IMR-90 (cell line): ENCODE results near the gene CDC25A. TPM values are rescaled to one million over a fixed set of nuclear protein-coding genes. Genes with fewer than 3 reads are reported as not detected.

Experiments
- ATAC-seq: fragments of 200-7000 bp; cut with Tn5 transposase; 2 replicates; pipeline ENCODE4 v1.9.1; 2020; ENCODE audit warnings: low read depth, mild to moderate bottlenecking, moderate library complexity
- BruUV-seq: library from RNA; stranded (reverse); fragments of 400-500 nt; replicated peaks from 2 replicates; lab custom pipeline; 2021; lab: Mats Ljungman, UMichigan
- CTCF ChIA-PET: fragments of 300-600 bp; formaldehyde crosslinking; extraction: SDS; loops from one replicate; lab custom pipeline; 2021; ENCODE audit warnings: antibody characterized with exemption; lab: Yijun Ruan, JAX
- POLR2A ChIA-PET: fragments of 300-600 bp; sonication (Branson Sonifier 250); formaldehyde crosslinking; loops from one replicate; lab custom pipeline; 2022; ENCODE audit warnings: antibody characterized with exemption; ENCODE audit not compliant: unreplicated experiment; lab: Charles Lee
- DNase-seq: peaks from one replicate; pipeline ENCODE4 v3.0.0; 2013
- H2AFZ ChIP-seq: replicated peaks from 2 replicates; pipeline ENCODE3; 2013; ENCODE audit warnings: low read length, mild to moderate bottlenecking; ENCODE audit not compliant: poor library complexity
- H2AK5ac ChIP-seq: 2 replicates; pipeline ENCODE4 v1.6.1; 2013; ENCODE audit warnings: low read depth, low read length, inconsistent platforms
- H2AK9ac ChIP-seq: replicated peaks from 2 replicates; pipeline ENCODE3; 2013; ENCODE audit warnings: mild to moderate bottlenecking, low read depth, low read length, moderate library complexity; ENCODE audit not compliant: poor library complexity
- H2BK120ac ChIP-seq: 2 replicates; pipeline ENCODE4 v1.6.1; 2013; ENCODE audit warnings: low read depth, low read length, inconsistent platforms
- H2BK15ac ChIP-seq: 3 replicates; pipeline ENCODE4 v1.6.1; 2013; ENCODE audit warnings: low read depth, low read length, inconsistent platforms
- H2BK20ac ChIP-seq: 2 replicates; pipeline ENCODE4 v1.6.1; 2013; ENCODE audit warnings: low read depth, mild to moderate bottlenecking, inconsistent platforms, low read length, moderate library complexity
- H2BK5ac ChIP-seq: 2 replicates; pipeline ENCODE4 v1.6.1; 2013; ENCODE audit warnings: mild to moderate bottlenecking, low read depth, low read length, inconsistent platforms; ENCODE audit not compliant: poor library complexity, severe bottlenecking
- H3K14ac ChIP-seq: replicated peaks from 2 replicates; pipeline ENCODE4 v1.6.1; 2013; ENCODE audit warnings: low read depth, low read length, inconsistent platforms
- H3K18ac ChIP-seq: 2 replicates; pipeline ENCODE4 v1.6.1; 2013; ENCODE audit warnings: low read depth, low read length, control low read depth
- H3K23ac ChIP-seq: 2 replicates; pipeline ENCODE4 v1.6.1; 2013; ENCODE audit warnings: low read depth, low read length, inconsistent platforms
- H3K27ac ChIP-seq: 2 replicates; pipeline ENCODE4 v1.5.1; 2013; ENCODE audit warnings: mild to moderate bottlenecking, control low read depth, low read length; ENCODE audit not compliant: insufficient read depth
- H3K27me3 ChIP-seq: 2 replicates; pipeline ENCODE4 v1.6.1; 2013; ENCODE audit warnings: low read length; ENCODE audit not compliant: control insufficient read depth, insufficient read depth
- H3K36me3 ChIP-seq: 2 replicates; pipeline ENCODE4 v1.6.1; 2013; ENCODE audit warnings: low read length, mixed read lengths; ENCODE audit not compliant: control insufficient read depth, insufficient read depth
- H3K4ac ChIP-seq: 2 replicates; pipeline ENCODE4 v1.6.1; 2013; ENCODE audit warnings: low read depth, low read length, inconsistent platforms
- H3K4me1 ChIP-seq: 2 replicates; pipeline ENCODE4 v1.6.1; 2013; ENCODE audit warnings: low read length, mixed read lengths; ENCODE audit not compliant: control insufficient read depth, insufficient read depth
- H3K4me2 ChIP-seq: 2 replicates; pipeline ENCODE4 v1.6.1; 2013; ENCODE audit warnings: low read depth, mild to moderate bottlenecking, control low read depth, low read length, moderate library complexity
- H3K4me3 ChIP-seq: 2 replicates; pipeline ENCODE4 v1.5.1; 2013; ENCODE audit warnings: low read depth, mild to moderate bottlenecking, control low read depth, low read length, moderate library complexity; ENCODE audit not compliant: insufficient read depth
- H3K56ac ChIP-seq: 2 replicates; pipeline ENCODE4 v1.6.1; 2013; ENCODE audit warnings: low read length, inconsistent platforms; ENCODE audit not compliant: insufficient read depth; ENCODE audit errors: extremely low read depth
- H3K79me1 ChIP-seq, 2 experiments: 2 replicates each; pipeline ENCODE4 v1.6.1; 2013; ENCODE audit warnings: low read length in 2 of 2, inconsistent platforms in 1 of 2, low read depth in 1 of 2
- H3K9ac ChIP-seq: 2 replicates; pipeline ENCODE4 v1.6.1; 2013; ENCODE audit warnings: low read depth, low read length, control low read depth
- H3K9me1 ChIP-seq: 2 replicates; pipeline ENCODE4 v1.6.1; 2013; ENCODE audit warnings: low read length, inconsistent platforms; ENCODE audit not compliant: insufficient read depth
- H3K9me3 ChIP-seq: 2 replicates; pipeline ENCODE4 v1.6.1; 2013; ENCODE audit warnings: low read length; ENCODE audit not compliant: control insufficient read depth, insufficient read depth
- H4K20me1 ChIP-seq: 2 replicates; pipeline ENCODE4 v1.6.1; 2013; ENCODE audit warnings: low read length, inconsistent platforms; ENCODE audit not compliant: insufficient read depth
- H4K5ac ChIP-seq: 2 replicates; pipeline ENCODE4 v1.6.1; 2013; ENCODE audit warnings: mild to moderate bottlenecking, low read depth, low read length, control low read depth
- H4K8ac ChIP-seq, 2 experiments: 2 replicates each; pipeline ENCODE4 v1.6.1; 2013; ENCODE audit warnings: low read depth in 2 of 2, low read length in 2 of 2, control low read depth in 1 of 2, inconsistent platforms in 1 of 2
- H4K91ac ChIP-seq: 2 replicates; pipeline ENCODE4 v1.6.1; 2013; ENCODE audit warnings: low read depth, low read length, inconsistent platforms; ENCODE audit not compliant: insufficient read depth
- CEBPB ChIP-seq: IDR thresholded peaks from 2 replicates; pipeline ENCODE4 v1.6.1; 2012; ENCODE audit warnings: low read depth, low read length, improper control_type of control experiment
- RCOR1 ChIP-seq: IDR thresholded peaks from 2 replicates; pipeline ENCODE4 v1.6.1; 2012; ENCODE audit warnings: mild to moderate bottlenecking, low read length, improper control_type of control experiment; ENCODE audit not compliant: insufficient replicate concordance
- RFX5 ChIP-seq: IDR thresholded peaks from 2 replicates; pipeline ENCODE4 v1.8.0; 2012; ENCODE audit warnings: low read depth, mild to moderate bottlenecking, low read length, moderate library complexity
- WGBS, 2 experiments: methylation state at CpG; one replicate each; pipeline versions ENCODE4 v1.1.5 to v1.1.7; 2013; ENCODE audit warnings: missing lambda C conversion rate in 2 of 2; ENCODE audit not compliant: insufficient read length in 1 of 2; ENCODE audit errors: extremely low coverage in 2 of 2; 5-methylcytosine and 5-hydroxymethylcytosine counted together
- dilution Hi-C: fragments of 300-500 bp; cut with HindIII; formaldehyde crosslinking; loops from one replicate; pipeline ENCODE4 v1.14.3; 2018; ENCODE audit warnings: low sequenced_read_pairs; ENCODE audit not compliant: unreplicated experiment
- in situ Hi-C: fragments of 300-500 bp; cut with MboI; formaldehyde crosslinking; loops from 3 replicates; pipeline ENCODE4 v1.14.3; 2019; ENCODE audit warnings: low sequenced_read_pairs, inconsistent platforms, mixed read lengths
- intact Hi-C: fragments of 100-400 bp; cut with micrococcal nuclease; formaldehyde crosslinking; loops from 2 replicates; pipeline ENCODE4 v1.10.0; 2022
- polyA plus RNA-seq, 3 experiments: library from polyadenylated mRNA; depleted of rRNA; stranded (reverse); fragments of >200 nt; gene quantifications; 2 replicates each; pipeline ENCODE4 v1.2.3, GENCODE V29; 2012; ENCODE audit warnings: low replicate concordance in 1 of 3
- total RNA-seq: library from RNA; depleted of rRNA; stranded (reverse); fragments of >200 nt; gene quantifications from 2 replicates; pipeline ENCODE4 v1.2.3, GENCODE V29; 2012

CDC25A gene
- total and polyA plus RNA-seq, 2 of the 4 experiments (the other 2 are of a cell fraction) = 4.2 to 10.6 TPM

DNA sequence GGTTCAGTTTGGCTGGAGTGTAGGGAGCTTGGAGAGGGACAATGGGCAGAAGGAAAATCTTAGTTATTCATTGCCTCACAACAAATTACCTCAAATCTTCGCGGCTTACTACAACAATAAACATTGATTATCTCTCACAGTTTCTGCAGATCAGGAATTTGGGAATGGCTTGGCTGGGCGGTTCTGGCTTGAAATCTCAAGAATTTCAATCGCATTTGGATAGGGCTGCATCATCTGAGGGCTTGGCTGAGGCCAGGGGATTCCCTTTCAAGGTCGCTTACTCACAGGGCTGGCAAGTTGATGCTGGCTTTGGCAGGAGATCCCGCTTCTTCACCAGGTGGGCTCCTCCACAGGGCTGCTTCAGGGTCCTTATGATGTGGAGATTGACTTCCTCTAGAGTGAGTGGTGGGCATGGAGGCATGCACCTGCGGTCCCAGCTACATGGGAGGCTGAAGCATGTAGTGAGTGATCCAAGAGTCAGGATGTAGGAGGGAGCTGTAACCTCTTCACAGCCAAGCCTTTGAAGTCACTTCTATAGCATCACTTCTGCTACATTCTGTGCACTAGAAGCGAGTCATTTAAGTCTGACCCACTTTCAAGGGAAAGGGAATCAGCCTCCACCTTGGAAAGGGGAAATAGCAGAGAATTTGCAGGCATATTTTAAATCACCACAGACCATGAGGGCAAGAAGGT, 63.1 kb downstream of the CDC25A start:
- ChIA-PET CTCF (interaction anchor here (0.7 kb wide), 1 partner anchor 270 kb away, joined by 4 read pairs; no protein-coding TSS in a partner anchor), POLR2A (no interaction called here)
- H3K4me3 ChIP-seq = no peak overlapping the region
- H3K14ac ChIP-seq = no peak overlapping the region
- BruUV-seq = no TSS peak
- no peak overlapping the region for H2BK15ac ChIP-seq
- H2BK120ac ChIP-seq = no peak overlapping the region
- 42% methylated on average over 2 of the region's 8 CpGs; no CpG with 5 or more reads in 1 of the 2 experiments for WGBS, 2 experiments
- H2BK20ac ChIP-seq = no peak overlapping the region
- H4K91ac ChIP-seq = no peak overlapping the region
- H3K9me1 ChIP-seq = peaks cover 12% of the 10 kb centered on the region
- no peak overlapping the region for H2AK5ac ChIP-seq
- peak overlapping the region; percentile 79 for H2AK9ac ChIP-seq
- peaks cover 6% of the 10 kb centered on the region; the same call in 1 of the 2 replicates for H4K20me1 ChIP-seq
- H2AFZ ChIP-seq = no peak overlapping the region
- no peak overlapping the region for H3K18ac ChIP-seq
- no peak overlapping the region for H2BK5ac ChIP-seq
- H3K56ac ChIP-seq = no peak overlapping the region
- H3K36me3 ChIP-seq = no peaks in the 10 kb centered on the region
- intact Hi-C loops = no loop called here
- no peak overlapping the region for H3K9ac ChIP-seq
- H3K79me1 ChIP-seq = peaks cover 0 to 7% of the 10 kb centered on the region in 2 experiments; a peak in 1 of 4 replicates
- dilution Hi-C loops = no loop called here
- H4K8ac ChIP-seq = no peak overlapping the region
- H3K27ac ChIP-seq = no peak overlapping the region
- peak; percentile 78 for ATAC-seq
- no peak overlapping the region for H3K23ac ChIP-seq
- DNase-seq = peak; percentile 91
- H3K4me1 ChIP-seq = peaks cover 9% of the 10 kb centered on the region
- H3K9me3 ChIP-seq = no peaks in the 10 kb centered on the region
- TF ChIP-seq CEBPB = peak; percentile 32
- no peak for TF ChIP-seq RFX5
- TF ChIP-seq RCOR1 = peak; percentile 43
- in situ Hi-C loops = no loop called here
- H4K5ac ChIP-seq = no peak overlapping the region
- no peaks in the 10 kb centered on the region for H3K27me3 ChIP-seq
- no peak overlapping the region for H3K4ac ChIP-seq
- H3K4me2 ChIP-seq = no peak overlapping the region
